BLaER1 treated with 17β-estradiol and CSF1 and Interleukin-3, amounts not matched to agents 10 nM and 100 nM (cell line): ENCODE results near the gene EFNA5.

Experiments
- H3K27ac ChIP-seq, 11 experiments: shearing (Covaris generic); formaldehyde crosslinking; 2 replicates each; pipeline ENCODE4 v1.8.1; 2022
- H3K27me3 ChIP-seq, 11 experiments: shearing (Covaris generic); formaldehyde crosslinking; 2 replicates each; pipeline ENCODE4 v1.8.1; 2022
- H3K36me3 ChIP-seq, 11 experiments: shearing (Covaris generic); formaldehyde crosslinking; 2 replicates each; pipeline ENCODE4 v1.8.1; 2022
- H3K4me1 ChIP-seq, 10 experiments: shearing (Covaris generic); formaldehyde crosslinking; 2 replicates each; pipeline ENCODE4 v1.8.1; 2022
- H3K4me2 ChIP-seq, 11 experiments: shearing (Covaris generic); formaldehyde crosslinking; 2 replicates each; pipeline ENCODE4 v1.8.1; 2022
- H3K4me3 ChIP-seq, 10 experiments: shearing (Covaris generic); formaldehyde crosslinking; 2 replicates each; pipeline ENCODE4 v1.8.1; 2022
- H3K9ac ChIP-seq, 11 experiments: shearing (Covaris generic); formaldehyde crosslinking; 2 replicates each; pipeline ENCODE4 v1.8.1; 2022
- H3K9me3 ChIP-seq, 11 experiments: shearing (Covaris generic); formaldehyde crosslinking; replicated peaks in 1 of 11; 2 replicates each; pipeline ENCODE4 v1.8.1; 2022
- H4K20me1 ChIP-seq, 11 experiments: shearing (Covaris generic); formaldehyde crosslinking; 2 replicates each; pipeline ENCODE4 v1.8.1; 2022
- Cebpa-rat ChIP-seq, 11 experiments: shearing (Covaris generic); IDR thresholded peaks; 2 replicates each; pipeline ENCODE4 v1.8.1; 2022

EFNA5 gene

GRCh38 chr5:107415762-107416161, 255.0 kb downstream of the EFNA5 start:
- no peaks in the 10 kb centered on the region for H3K4me1 ChIP-seq
- H3K4me2 ChIP-seq: no peak overlapping the region
- no peak overlapping the region for H3K27ac ChIP-seq
- no peaks in the 10 kb centered on the region for H3K9me3 ChIP-seq
- no peak overlapping the region for H3K4me3 ChIP-seq
- TF ChIP-seq Cebpa-rat (IDR thresholded peaks at IDR 0.05): no peak
- H3K9ac ChIP-seq: no peak overlapping the region
- no peaks in the 10 kb centered on the region for H3K27me3 ChIP-seq
- no peaks in the 10 kb centered on the region for H4K20me1 ChIP-seq
- no peaks in the 10 kb centered on the region for H3K36me3 ChIP-seq

GRCh38 chr5:107414802-107415201, 255.9 kb downstream of the EFNA5 start:
- Histone ChIP-seq H3K27ac (no peak overlapping the region), H3K9me3 (no peaks in the 10 kb centered on the region), H3K4me1 (no peaks in the 10 kb centered on the region), H4K20me1 (no peaks in the 10 kb centered on the region), H3K4me2 (no peak overlapping the region), H3K4me3 (no peak overlapping the region), H3K36me3 (no peaks in the 10 kb centered on the region), H3K9ac (no peak overlapping the region), H3K27me3 (no peaks in the 10 kb centered on the region)
- no peak for TF ChIP-seq Cebpa-rat (IDR thresholded peaks at IDR 0.05)

- Histone ChIP-seq H3K4me3 (no peak overlapping the region), H3K27me3 (no peaks in the 10 kb centered on the region)
- no peak for TF ChIP-seq Cebpa-rat (IDR thresholded peaks at IDR 0.05)
Observed at GRCh38 chr5:107413754-107414153, 257.0 kb downstream of the EFNA5 start.

GRCh38 chr5:107408564-107408963, 262.2 kb downstream of the EFNA5 start:
- H3K9ac ChIP-seq: no peak overlapping the region
- H3K4me3 ChIP-seq: no peak overlapping the region
- TF ChIP-seq Cebpa-rat (IDR thresholded peaks at IDR 0.05): no peak
- no peak overlapping the region for H3K4me2 ChIP-seq
- H3K4me1 ChIP-seq: peaks cover 0 to 6% (median 0%) of the 10 kb centered on the region in 10 experiments; a peak in 4 of 20 replicates
- no peak overlapping the region for H3K27ac ChIP-seq
- no peaks in the 10 kb centered on the region for H4K20me1 ChIP-seq
- H3K27me3 ChIP-seq: no peaks in the 10 kb centered on the region
- H3K36me3 ChIP-seq: no peaks in the 10 kb centered on the region
- no peaks in the 10 kb centered on the region for H3K9me3 ChIP-seq

More at GRCh38 chr5:107413754-107414153, 257.0 kb downstream of the EFNA5 start:
- Histone ChIP-seq H3K36me3 (no peaks in the 10 kb centered on the region), H3K4me1 (no peaks in the 10 kb centered on the region), H3K4me2 (no peak overlapping the region), H3K27ac (no peak overlapping the region), H4K20me1 (no peaks in the 10 kb centered on the region), H3K9me3 (no peaks in the 10 kb centered on the region), H3K9ac (no peak overlapping the region)

GRCh38 chr5:107407713-107408298, 262.9 kb downstream of the EFNA5 start:
- H3K9ac ChIP-seq: no peak overlapping the region
- no peaks in the 10 kb centered on the region for H3K9me3 ChIP-seq
- H3K27me3 ChIP-seq: no peaks in the 10 kb centered on the region
- no peak overlapping the region for H3K4me3 ChIP-seq
- H4K20me1 ChIP-seq: no peaks in the 10 kb centered on the region
- no peak for TF ChIP-seq Cebpa-rat (IDR thresholded peaks at IDR 0.05)
- no peak overlapping the region for H3K4me2 ChIP-seq
- H3K4me1 ChIP-seq: peaks cover 0 to 6% (median 0%) of the 10 kb centered on the region in 10 experiments; a peak in 4 of 20 replicates
- H3K36me3 ChIP-seq: no peaks in the 10 kb centered on the region
- no peak overlapping the region for H3K27ac ChIP-seq

- peaks cover 0 to 6% (median 0%) of the 10 kb centered on the region in 10 experiments; a peak in 4 of 20 replicates for H3K4me1 ChIP-seq
- no peak overlapping the region for H3K27ac ChIP-seq
- no peak for TF ChIP-seq Cebpa-rat (IDR thresholded peaks at IDR 0.05)
Observed at GRCh38 chr5:107404595-107405374, 266.0 kb downstream of the EFNA5 start.

GRCh38 chr5:107403228-107403953, 267.3 kb downstream of the EFNA5 start:
- H3K4me2 ChIP-seq: no peak overlapping the region
- H3K27ac ChIP-seq: no peak overlapping the region
- H3K4me3 ChIP-seq: no peak overlapping the region
- no peaks in the 10 kb centered on the region for H3K36me3 ChIP-seq
- peaks cover 0 to 6% (median 0%) of the 10 kb centered on the region in 10 experiments; a peak in 4 of 20 replicates for H3K4me1 ChIP-seq
- H3K9ac ChIP-seq: no peak overlapping the region
- no peaks in the 10 kb centered on the region for H3K27me3 ChIP-seq
- H4K20me1 ChIP-seq: no peaks in the 10 kb centered on the region
- H3K9me3 ChIP-seq: no peaks in the 10 kb centered on the region
- no peak for TF ChIP-seq Cebpa-rat (IDR thresholded peaks at IDR 0.05)

More at GRCh38 chr5:107404595-107405374, 266.0 kb downstream of the EFNA5 start:
- Histone ChIP-seq H3K4me2 (peak overlapping the region in 9 of 11 experiments; percentile 1 to 43 (median 33); a peak in 8 of 22 replicates), H3K36me3 (no peaks in the 10 kb centered on the region), H3K4me3 (no peak overlapping the region), H3K27me3 (no peaks in the 10 kb centered on the region), H3K9me3 (no peaks in the 10 kb centered on the region), H4K20me1 (no peaks in the 10 kb centered on the region), H3K9ac (no peak overlapping the region)

- H3K27ac ChIP-seq: no peak overlapping the region
- peaks cover 0 to 6% (median 0%) of the 10 kb centered on the region in 10 experiments; a peak in 4 of 20 replicates for H3K4me1 ChIP-seq
- H3K9ac ChIP-seq: no peak overlapping the region
Observed at GRCh38 chr5:107402434-107403227, 268.1 kb downstream of the EFNA5 start.

More at GRCh38 chr5:107402434-107403227, 268.1 kb downstream of the EFNA5 start:
- H3K9me3 ChIP-seq: peaks cover 0 to 5% (median 0%) of the 10 kb centered on the region in 11 experiments; a peak in 1 of 22 replicates
- no peaks in the 10 kb centered on the region for H4K20me1 ChIP-seq
- H3K4me2 ChIP-seq: no peak overlapping the region
- no peak for TF ChIP-seq Cebpa-rat (IDR thresholded peaks at IDR 0.05)
- no peak overlapping the region for H3K4me3 ChIP-seq
- no peaks in the 10 kb centered on the region for H3K36me3 ChIP-seq
- H3K27me3 ChIP-seq: no peaks in the 10 kb centered on the region
